Osteoblast (primary cell): Measurements from ENCODE around the gene ALDH5A1. TPM values are rescaled to one million over a fixed set of nuclear protein-coding genes. Genes with fewer than 3 reads are reported as not detected.

ENCODE experiments used
- DNase-seq: peaks from one replicate; pipeline ENCODE4 v3.0.0; 2011; ENCODE audit warnings: low spot score, mixed read lengths; ENCODE audit not compliant: insufficient read length; ENCODE audit errors: missing footprints
- H2AFZ ChIP-seq: 2 replicates; pipeline ENCODE4 v1.6.0; 2011; ENCODE audit warnings: mild to moderate bottlenecking, low read length
- H3K27ac ChIP-seq: 2 replicates; pipeline ENCODE4 v1.5.1; 2011; ENCODE audit warnings: mild to moderate bottlenecking, low read depth, low read length, moderate library complexity
- H3K27me3 ChIP-seq: 2 replicates; pipeline ENCODE4 v1.6.0; 2012; ENCODE audit warnings: mild to moderate bottlenecking, control low read depth, inconsistent platforms, low read length, moderate library complexity; ENCODE audit not compliant: insufficient read depth
- H3K36me3 ChIP-seq: 2 replicates; pipeline ENCODE4 v1.5.1; 2011; ENCODE audit warnings: mild to moderate bottlenecking, low read length, control low read depth, moderate library complexity; ENCODE audit not compliant: insufficient read depth
- H3K4me1 ChIP-seq: 2 replicates; pipeline ENCODE4 v1.5.1; 2011; ENCODE audit warnings: mild to moderate bottlenecking, low read length, control low read depth, moderate library complexity; ENCODE audit not compliant: insufficient read depth
- H3K4me2 ChIP-seq: 2 replicates; pipeline ENCODE4 v1.6.0; 2011; ENCODE audit warnings: mild to moderate bottlenecking, low read length; ENCODE audit not compliant: insufficient read depth
- H3K4me3 ChIP-seq: fragments of 200-600 bp; sonication (generic); 3 replicates; pipeline ENCODE4 v1.5.1; 2012; ENCODE audit warnings: mild to moderate bottlenecking, low read length, inconsistent platforms; ENCODE audit not compliant: insufficient read depth
- H3K79me2 ChIP-seq: 2 replicates; pipeline ENCODE4 v1.6.0; 2012; ENCODE audit warnings: mild to moderate bottlenecking, low read length, control low read depth, inconsistent platforms; ENCODE audit not compliant: insufficient read depth
- H3K9me3 ChIP-seq: 2 replicates; pipeline ENCODE4 v1.5.1; 2011; ENCODE audit warnings: low read depth, low read length, control low read depth
- H4K20me1 ChIP-seq: 2 replicates; pipeline ENCODE4 v1.6.0; 2012; ENCODE audit warnings: mild to moderate bottlenecking, low read length, control low read depth; ENCODE audit not compliant: insufficient read depth
- CTCF ChIP-seq: IDR thresholded peaks from 2 replicates; pipeline ENCODE4 v1.5.1; 2011; ENCODE audit warnings: mild to moderate bottlenecking, low read depth, low read length, moderate library complexity; ENCODE audit errors: extremely low read depth
- total RNA-seq: library from RNA; depleted of rRNA; stranded (reverse); fragments of >200 nt; gene quantifications from 2 replicates; pipeline ENCODE4 v1.2.3, GENCODE V29; 2012

The ALDH5A1 gene
- total RNA-seq, 1 donor, result 2.2 TPM

DNA sequence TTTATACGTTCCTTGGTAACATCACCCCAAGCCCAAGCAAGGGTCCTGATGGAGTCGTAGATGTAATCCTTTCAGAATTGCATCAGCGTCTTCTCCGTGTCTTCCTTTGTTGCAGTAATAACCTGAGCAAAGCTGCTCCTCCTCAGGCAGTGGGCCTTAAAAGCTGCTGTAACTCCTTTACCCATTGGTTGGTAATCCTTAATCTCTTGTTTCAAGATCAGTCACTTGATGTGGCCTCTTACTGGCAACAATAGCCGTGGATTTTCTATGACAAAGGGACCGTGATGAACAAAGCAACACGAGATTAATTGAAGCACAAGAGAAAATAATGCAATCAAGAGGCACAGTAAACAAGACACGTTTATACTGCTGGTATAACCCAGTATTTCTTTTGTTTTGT, 44.6 kb downstream of the ALDH5A1 start:
- no peaks in the 10 kb centered on the region for H3K27me3 ChIP-seq
- H3K79me2 ChIP-seq, result no peaks in the 10 kb centered on the region
- H3K27ac ChIP-seq, result no peak overlapping the region
- no peak for DNase-seq
- no peaks in the 10 kb centered on the region for H3K36me3 ChIP-seq
- H4K20me1 ChIP-seq, result no peaks in the 10 kb centered on the region
- H3K4me2 ChIP-seq, result no peak overlapping the region
- no peak overlapping the region for H3K4me3 ChIP-seq
- H2AFZ ChIP-seq, result no peak overlapping the region
- H3K9me3 ChIP-seq, result no peaks in the 10 kb centered on the region
- no peaks in the 10 kb centered on the region for H3K4me1 ChIP-seq
- no peak for TF ChIP-seq CTCF

GRCh38 chr6:24540197-24540596, 45.4 kb downstream of the ALDH5A1 start:
- H4K20me1 ChIP-seq, result no peaks in the 10 kb centered on the region
- no peaks in the 10 kb centered on the region for H3K79me2 ChIP-seq
- no peaks in the 10 kb centered on the region for H3K27me3 ChIP-seq
- H3K9me3 ChIP-seq, result no peaks in the 10 kb centered on the region
- H3K4me2 ChIP-seq, result no peak overlapping the region
- no peak for DNase-seq
- no peaks in the 10 kb centered on the region for H3K36me3 ChIP-seq
- H2AFZ ChIP-seq, result no peak overlapping the region
- TF ChIP-seq CTCF, result no peak
- no peak overlapping the region for H3K27ac ChIP-seq
- no peak overlapping the region for H3K4me3 ChIP-seq
- no peaks in the 10 kb centered on the region for H3K4me1 ChIP-seq

DNA sequence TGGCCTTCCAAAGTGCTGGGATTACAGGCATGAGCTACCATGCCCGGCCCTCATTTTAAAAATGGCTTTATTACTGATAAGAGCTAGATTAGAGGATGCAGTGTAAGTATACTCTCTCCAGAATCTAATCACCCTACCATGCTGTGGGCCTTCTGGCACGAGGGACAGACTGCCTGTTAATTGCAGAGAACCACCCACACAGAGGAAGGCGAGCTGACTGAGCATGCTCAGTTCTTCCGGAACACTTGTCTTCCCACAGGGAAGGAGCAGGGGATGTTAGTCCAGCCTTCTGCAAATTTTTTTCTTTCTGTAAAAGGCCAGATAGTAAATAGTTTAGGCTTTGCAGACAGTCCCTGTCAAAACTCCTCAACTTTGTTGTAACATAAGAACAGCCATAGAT, 48.9 kb downstream of the ALDH5A1 start:
- TF ChIP-seq CTCF, result no peak
- no peak overlapping the region for H3K4me3 ChIP-seq
- H3K4me2 ChIP-seq, result no peak overlapping the region
- no peaks in the 10 kb centered on the region for H3K9me3 ChIP-seq
- no peaks in the 10 kb centered on the region for H4K20me1 ChIP-seq
- no peak for DNase-seq
- no peaks in the 10 kb centered on the region for H3K79me2 ChIP-seq
- H3K27me3 ChIP-seq, result peaks cover 3% of the 10 kb centered on the region
- H2AFZ ChIP-seq, result no peak overlapping the region
- H3K4me1 ChIP-seq, result no peaks in the 10 kb centered on the region
- no peak overlapping the region for H3K27ac ChIP-seq
- no peaks in the 10 kb centered on the region for H3K36me3 ChIP-seq

GRCh38 chr6:24545183-24545582, 50.4 kb downstream of the ALDH5A1 start:
- H3K4me3 ChIP-seq, result no peak overlapping the region

More at GRCh38 chr6:24545183-24545582, 50.4 kb downstream of the ALDH5A1 start:
- Histone ChIP-seq H3K4me2 (no peak overlapping the region), H2AFZ (no peak overlapping the region), H3K9me3 (no peaks in the 10 kb centered on the region), H3K4me1 (no peaks in the 10 kb centered on the region), H4K20me1 (no peaks in the 10 kb centered on the region), H3K36me3 (no peaks in the 10 kb centered on the region), H3K27me3 (peaks cover 3% of the 10 kb centered on the region), H3K79me2 (no peaks in the 10 kb centered on the region), H3K27ac (no peak overlapping the region)
- TF ChIP-seq CTCF, result no peak
- DNase-seq, result no peak
